PFSK-1 (cell line): ENCODE measurements around the gene TCF4.

Experiments used
- POLR2AphosphoS5 ChIP-seq: IDR thresholded peaks from 2 replicates; pipeline ENCODE4 v1.6.1; 2012; ENCODE audit warnings: low read depth, mild to moderate bottlenecking, control low read depth, low read length, moderate library complexity
- SIN3A ChIP-seq: IDR thresholded peaks from 2 replicates; pipeline ENCODE4 v1.6.1; 2012; ENCODE audit warnings: mild to moderate bottlenecking, low read length, moderate library complexity, borderline replicate concordance; ENCODE audit not compliant: insufficient read depth
- TAF1 ChIP-seq: IDR thresholded peaks from 2 replicates; pipeline ENCODE4 v1.6.1; 2012; ENCODE audit warnings: low read length, control low read depth, borderline replicate concordance; ENCODE audit not compliant: insufficient read depth
- TF ChIP-seq, protein P1 (sequence below), 2 experiments: IDR thresholded peaks; 2 replicates each; pipeline versions ENCODE4 v1.6.1 to v1.8.0; 2011 to 2012; ENCODE audit warnings: low read depth in 2 of 2, low read length in 2 of 2, control low read depth in 1 of 2, inconsistent platforms in 1 of 2, mild to moderate bottlenecking in 1 of 2, moderate library complexity in 1 of 2; ENCODE audit not compliant: insufficient read depth in 1 of 2

DNA sequence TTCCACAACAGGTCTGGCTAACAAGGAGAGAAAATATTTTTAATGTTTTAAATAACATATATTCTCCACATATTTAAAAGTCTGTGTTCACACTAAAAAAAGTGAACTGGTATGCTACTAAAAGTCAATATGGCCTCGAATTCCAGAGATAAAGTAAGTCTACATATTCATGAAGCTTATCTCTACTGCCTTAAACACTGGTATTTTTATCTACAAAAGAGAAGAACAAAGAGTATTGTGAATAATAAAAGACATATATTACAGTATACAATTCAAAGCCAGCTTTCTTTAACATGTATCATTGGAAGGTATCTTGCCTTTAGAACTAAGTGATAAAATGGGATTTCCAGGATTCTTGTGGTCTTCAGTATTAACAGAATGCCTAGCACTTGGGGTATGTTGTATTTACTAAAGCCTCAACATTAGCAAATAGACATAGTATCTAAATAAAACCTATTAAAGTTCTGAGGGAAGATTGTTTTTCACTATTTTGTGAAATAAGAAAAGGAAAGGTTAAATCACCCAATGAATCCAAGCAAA lies 325.9 kb downstream of the TCF4 start:
- no peak for TF ChIP-seq SIN3A
- no peak for TF ChIP-seq TAF1
- TF ChIP-seq POLR2AphosphoS5: no peak
- TF ChIP-seq, protein P1, sequence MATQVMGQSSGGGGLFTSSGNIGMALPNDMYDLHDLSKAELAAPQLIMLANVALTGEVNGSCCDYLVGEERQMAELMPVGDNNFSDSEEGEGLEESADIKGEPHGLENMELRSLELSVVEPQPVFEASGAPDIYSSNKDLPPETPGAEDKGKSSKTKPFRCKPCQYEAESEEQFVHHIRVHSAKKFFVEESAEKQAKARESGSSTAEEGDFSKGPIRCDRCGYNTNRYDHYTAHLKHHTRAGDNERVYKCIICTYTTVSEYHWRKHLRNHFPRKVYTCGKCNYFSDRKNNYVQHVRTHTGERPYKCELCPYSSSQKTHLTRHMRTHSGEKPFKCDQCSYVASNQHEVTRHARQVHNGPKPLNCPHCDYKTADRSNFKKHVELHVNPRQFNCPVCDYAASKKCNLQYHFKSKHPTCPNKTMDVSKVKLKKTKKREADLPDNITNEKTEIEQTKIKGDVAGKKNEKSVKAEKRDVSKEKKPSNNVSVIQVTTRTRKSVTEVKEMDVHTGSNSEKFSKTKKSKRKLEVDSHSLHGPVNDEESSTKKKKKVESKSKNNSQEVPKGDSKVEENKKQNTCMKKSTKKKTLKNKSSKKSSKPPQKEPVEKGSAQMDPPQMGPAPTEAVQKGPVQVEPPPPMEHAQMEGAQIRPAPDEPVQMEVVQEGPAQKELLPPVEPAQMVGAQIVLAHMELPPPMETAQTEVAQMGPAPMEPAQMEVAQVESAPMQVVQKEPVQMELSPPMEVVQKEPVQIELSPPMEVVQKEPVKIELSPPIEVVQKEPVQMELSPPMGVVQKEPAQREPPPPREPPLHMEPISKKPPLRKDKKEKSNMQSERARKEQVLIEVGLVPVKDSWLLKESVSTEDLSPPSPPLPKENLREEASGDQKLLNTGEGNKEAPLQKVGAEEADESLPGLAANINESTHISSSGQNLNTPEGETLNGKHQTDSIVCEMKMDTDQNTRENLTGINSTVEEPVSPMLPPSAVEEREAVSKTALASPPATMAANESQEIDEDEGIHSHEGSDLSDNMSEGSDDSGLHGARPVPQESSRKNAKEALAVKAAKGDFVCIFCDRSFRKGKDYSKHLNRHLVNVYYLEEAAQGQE (IDR thresholded peaks at IDR 0.05; ENCODE audit: insufficient read depth in 1 of 2, low read depth in 2 of 2, low read length in 2 of 2): no peak
